SH-SY5Y (cell line): Measurements from ENCODE around the gene TNRC18.

Experiments
- GATA2 ChIP-seq: IDR thresholded peaks from 2 replicates; pipeline ENCODE4 v1.6.1; 2011; ENCODE audit warnings: mild to moderate bottlenecking, low read depth, low read length
- GATA3 ChIP-seq: IDR thresholded peaks from 2 replicates; pipeline ENCODE4 v1.6.1; 2011; ENCODE audit warnings: low read depth, mild to moderate bottlenecking, low read length, moderate library complexity

Gene TNRC18

GRCh38 chr7:5374464-5374863 lies 49.2 kb downstream of the TNRC18 start:
- TF ChIP-seq GATA3 (no peak), GATA2 (no peak)

DNA sequence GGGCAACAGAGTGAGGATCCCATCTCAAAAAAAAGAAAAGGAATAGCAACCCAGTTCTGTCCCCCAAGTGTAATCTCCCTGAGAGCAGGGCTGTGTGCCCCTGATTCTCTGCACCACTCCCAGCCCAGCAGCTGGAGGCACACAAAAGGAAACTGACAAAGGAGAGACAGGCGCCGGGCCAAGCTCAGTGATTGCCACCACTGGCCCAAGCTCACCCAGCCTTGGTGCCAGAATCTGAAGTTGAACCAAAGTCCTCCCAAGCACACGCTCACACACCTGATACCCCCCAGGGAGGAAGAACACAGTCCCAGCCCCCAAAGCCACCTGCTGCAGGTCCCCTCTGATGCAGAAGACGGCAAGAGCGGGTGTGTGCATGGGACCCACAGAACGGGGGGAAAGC lies 50.3 kb downstream of the TNRC18 start:
- no peak for TF ChIP-seq GATA2
- no peak for TF ChIP-seq GATA3

DNA sequence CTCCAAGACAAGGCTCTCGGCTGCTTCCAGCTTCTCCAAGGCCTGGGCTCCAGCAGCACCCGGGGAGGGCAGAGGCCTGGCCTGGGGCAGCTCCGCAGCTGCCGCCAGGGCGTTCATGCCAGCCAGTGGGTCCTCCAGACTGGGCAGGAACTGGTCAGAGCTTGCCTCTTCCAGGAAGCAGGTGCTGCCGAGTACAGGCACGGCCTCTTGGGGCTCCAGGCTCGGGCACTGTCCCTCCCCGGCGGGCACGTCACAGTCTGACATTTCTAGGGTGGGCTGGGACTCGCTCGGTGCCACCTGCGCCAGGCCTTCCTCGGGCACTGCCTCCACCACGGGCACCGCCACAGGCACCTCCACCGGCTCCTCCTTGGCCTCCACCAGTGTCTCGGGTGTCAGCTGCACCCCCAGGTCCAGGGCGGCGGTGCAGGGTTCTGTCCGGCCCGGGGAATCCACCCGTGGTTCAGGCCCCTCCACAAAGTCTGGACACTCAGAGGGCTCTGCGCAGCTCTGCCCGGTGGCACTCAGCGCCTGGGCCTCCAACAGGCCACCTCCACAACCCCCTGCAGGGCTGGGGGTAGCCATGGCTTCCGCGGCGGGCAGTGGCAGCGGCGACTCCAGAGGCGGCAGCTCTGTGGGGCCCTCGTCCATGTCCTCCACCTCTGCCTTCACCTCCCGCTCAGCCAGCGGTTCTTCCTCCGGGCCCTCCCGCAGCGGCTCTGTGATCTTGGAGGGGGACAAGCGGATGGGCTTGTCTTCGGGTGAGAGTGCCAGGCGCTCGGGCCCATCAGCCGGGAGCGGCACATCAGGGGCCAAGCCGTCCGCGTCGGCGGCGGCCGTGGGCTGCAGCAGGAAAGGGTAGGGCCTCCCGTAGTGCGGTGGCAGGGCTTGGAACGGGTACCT lies 52.9 kb downstream of the TNRC18 start:
- no peak for TF ChIP-seq GATA3
- no peak for TF ChIP-seq GATA2

DNA sequence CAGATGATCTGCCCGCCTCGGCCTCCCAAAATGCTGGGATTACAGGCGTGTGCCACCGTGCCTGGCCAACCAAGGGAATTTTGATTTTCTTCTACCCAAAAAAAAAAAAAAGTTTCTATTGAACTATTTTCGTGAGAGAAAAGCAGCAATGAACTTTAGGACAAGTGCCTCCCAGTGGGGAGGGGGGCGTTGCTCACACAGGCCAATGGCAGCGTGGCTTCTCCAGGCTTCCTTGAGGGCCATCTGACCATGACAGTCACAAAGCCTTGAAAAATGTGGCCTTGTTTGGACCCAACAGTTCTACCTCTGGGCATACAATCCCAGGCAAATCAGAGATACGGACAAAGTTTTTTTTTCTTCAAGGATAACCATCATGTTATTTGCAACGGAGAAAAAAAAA lies 56.0 kb downstream of the TNRC18 start:
- TF ChIP-seq GATA2 (no peak), GATA3 (no peak)

DNA sequence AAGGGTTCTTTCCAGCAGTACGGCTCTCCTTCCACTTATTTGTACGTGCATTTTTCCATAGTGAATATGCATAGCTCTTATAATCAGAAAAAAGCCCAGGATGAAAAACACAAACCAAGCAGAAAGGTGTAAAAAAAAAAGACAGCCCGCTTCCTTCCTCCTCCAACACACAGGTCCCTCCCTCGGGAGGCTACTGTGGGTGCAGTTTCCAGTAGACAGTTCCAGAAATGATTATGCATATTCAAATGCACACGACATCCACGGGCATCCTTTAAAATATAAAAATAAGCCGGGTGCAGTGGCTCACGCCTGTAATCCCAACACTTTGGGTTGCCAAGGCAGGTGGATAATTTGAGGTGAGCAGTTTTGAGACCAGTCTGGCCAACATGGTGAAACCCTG lies 59.9 kb downstream of the TNRC18 start:
- TF ChIP-seq GATA3: no peak
- no peak for TF ChIP-seq GATA2

DNA sequence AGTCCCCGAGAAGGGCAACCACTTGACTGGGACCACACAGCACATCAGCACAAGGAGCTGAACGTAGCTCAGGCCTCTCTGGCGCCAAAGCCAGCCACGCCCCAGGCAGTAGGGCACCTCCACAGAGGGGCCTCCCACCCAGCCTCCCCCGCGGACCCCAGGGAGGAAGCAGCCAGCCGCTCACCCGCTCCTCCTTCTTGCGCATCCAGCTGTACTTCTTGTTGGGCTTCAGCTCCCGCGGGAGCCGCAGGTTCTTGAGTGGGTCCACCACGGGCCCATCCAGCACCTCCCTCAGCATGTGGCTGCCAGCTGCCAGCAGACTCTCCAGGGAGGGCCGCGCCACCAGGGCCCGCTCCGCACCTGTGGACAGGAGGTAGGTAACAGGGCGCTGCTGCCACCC lies 61.2 kb downstream of the TNRC18 start:
- TF ChIP-seq GATA3 (no peak), GATA2 (no peak)

DNA sequence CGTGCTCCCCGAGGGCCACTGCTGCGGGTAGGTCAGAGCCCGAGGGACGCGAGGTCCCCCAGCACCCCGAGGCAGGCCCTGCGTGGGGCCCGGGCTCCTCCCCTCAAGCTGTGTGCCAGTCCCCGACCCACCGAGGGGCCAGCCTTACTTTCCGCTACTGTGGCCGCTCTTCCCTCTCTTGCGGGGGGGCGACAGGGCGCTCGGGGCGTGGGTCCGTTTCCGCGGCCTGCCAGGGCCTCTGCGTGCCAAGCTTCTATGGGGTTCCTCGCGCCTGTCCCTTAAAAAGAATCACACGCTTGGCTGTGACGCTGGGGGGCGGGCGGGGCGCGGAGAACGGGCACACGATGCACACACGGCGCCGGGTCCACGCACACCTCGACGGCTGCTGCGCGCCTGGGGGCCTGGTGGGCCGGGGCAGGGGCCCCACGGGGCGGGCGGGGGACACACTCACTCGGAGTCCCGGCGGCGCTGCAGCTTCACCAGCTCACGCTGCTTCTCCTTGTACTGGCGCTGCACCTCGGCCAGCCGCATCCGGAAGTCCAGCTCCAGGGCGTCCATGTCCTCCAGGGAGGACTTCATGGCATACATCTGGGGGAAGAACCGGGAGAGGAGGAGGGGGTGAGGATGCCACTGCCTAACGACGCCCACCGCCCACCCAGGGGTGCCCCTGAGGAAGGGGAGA lies 62.0 kb downstream of the TNRC18 start:
- TF ChIP-seq GATA3 (no peak), GATA2 (no peak)

DNA sequence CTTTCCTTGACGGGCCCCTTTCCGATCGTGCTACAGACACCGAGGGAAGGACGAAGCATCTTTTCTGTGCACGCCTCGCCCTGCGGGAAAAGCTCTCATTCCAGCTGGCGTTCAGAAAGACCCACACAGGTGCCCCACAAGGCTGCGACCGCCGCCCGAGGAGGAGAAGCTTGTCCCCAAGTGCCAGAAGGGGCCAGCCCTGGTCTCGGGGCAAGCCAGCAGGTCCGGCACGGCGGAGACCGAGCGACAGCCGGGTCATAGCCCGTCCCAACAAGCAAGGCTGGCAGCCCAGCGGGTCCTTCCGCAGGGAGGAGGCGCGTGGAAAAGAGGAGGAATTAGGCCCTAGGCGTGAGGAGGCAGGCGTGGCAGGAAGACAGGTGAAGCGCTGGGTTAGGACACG lies 62.7 kb downstream of the TNRC18 start:
- TF ChIP-seq GATA2: no peak
- TF ChIP-seq GATA3: no peak

- no peak for TF ChIP-seq GATA3
These were observed 63.2 kb downstream of the TNRC18 start for GRCh38 chr7:5360451-5360850.

DNA sequence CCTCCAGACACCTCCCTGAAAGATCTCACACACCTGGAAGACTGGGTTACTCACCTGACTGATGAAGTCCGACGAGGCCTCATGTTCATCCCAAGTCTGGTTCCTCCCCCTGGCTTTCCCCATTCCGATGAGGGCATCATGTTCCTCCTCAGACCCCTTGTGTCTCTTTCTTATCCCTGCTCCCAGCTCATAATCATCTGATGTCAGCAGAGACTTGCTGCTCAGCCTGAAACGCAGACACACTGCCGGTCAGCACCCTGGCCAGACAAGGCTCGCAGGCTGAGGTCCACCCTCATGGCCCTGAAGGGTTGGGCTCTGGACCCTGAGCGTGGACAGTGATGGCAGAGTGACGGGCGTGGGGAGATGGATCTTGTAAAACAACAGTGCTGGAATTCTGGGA lies 64.3 kb downstream of the TNRC18 start:
- TF ChIP-seq GATA3 (no peak), GATA2 (no peak)

DNA sequence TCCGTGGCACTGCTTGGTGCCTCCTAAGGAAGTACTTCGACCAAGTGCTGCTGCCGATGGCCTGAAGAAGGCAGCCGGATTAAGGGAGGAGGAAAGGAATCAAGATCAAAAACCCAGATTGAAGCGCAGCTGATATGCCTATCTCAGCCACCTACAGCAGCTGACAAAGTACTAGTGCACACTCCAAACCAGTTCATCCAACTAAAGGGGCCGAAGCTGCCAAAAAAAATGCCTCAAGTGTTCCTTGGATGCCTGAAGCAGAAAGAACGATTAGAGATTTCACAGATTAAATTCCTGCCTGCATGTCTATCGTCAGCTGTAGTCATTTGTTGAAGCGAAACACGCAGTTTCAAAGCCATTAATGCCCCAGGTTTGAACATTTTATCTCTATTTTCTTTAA lies 65.7 kb downstream of the TNRC18 start:
- no peak for TF ChIP-seq GATA3
- no peak; the same call in 1 of the 2 replicates for TF ChIP-seq GATA2

DNA sequence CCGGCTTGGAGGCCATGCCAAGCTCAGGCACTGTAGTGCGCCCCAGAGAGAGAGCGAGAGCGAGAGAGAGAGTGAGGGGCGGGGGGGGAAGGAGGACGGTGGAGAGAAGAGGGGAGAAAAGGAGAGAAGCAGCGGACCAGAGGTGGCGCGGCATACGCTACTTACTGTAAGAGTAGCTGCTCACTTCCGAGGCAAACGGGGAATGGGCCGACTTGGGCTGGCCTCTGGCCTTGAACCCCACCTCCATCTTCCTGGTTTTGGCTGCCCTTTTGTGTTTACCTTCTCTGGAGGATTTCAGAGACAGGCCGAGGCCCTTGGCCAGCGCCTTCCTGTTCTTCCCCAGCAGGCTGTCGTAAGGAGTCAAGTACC lies 66.9 kb downstream of the TNRC18 start:
- TF ChIP-seq GATA3: no peak
- TF ChIP-seq GATA2: no peak

- TF ChIP-seq GATA3 (no peak), GATA2 (no peak)
These were observed 69.0 kb downstream of the TNRC18 start for GRCh38 chr7:5354460-5355232.

GRCh38 chr7:5352440-5353010 lies 71.1 kb downstream of the TNRC18 start:
- TF ChIP-seq GATA3 (no peak), GATA2 (no peak)
